CD14-positive monocyte (primary cell): Measurements from ENCODE around the gene PCDH15. TPM values are rescaled to one million over a fixed set of nuclear protein-coding genes. Genes with fewer than 3 reads are reported as not detected.

Source experiments
- DNase-seq, 3 donors: peaks; one replicate each; pipeline ENCODE4 v3.0.0-alpha.2; 2011 to 2022
- H2AFZ ChIP-seq: 2 replicates; pipeline ENCODE4 v1.6.0; 2012; ENCODE audit warnings: mild to moderate bottlenecking, low read depth, low read length, inconsistent platforms; ENCODE audit not compliant: insufficient read depth, poor library complexity, severe bottlenecking
- H3K27ac ChIP-seq, 2 donors: 1 replicate in 1 of 2; 2 replicates in 1 of 2; pipeline ENCODE4 v1.5.1; 2012 to 2013; ENCODE audit warnings: low read length in 2 of 2, control low read depth in 1 of 2, inconsistent platforms in 1 of 2, low read depth in 1 of 2, mild to moderate bottlenecking in 1 of 2
- H3K27me3 ChIP-seq, 2 donors: one replicate each; pipeline versions ENCODE4 v1.6.0 to v1.6.1; 2011 to 2013; ENCODE audit warnings: low read length in 2 of 2; ENCODE audit not compliant: control insufficient read depth in 2 of 2, insufficient read depth in 2 of 2
- H3K36me3 ChIP-seq, 2 donors: replicated peaks in 1 of 2; 1 replicate in 1 of 2; 2 replicates in 1 of 2; pipeline versions ENCODE4 v1.5.1 to v1.6.1; 2012 to 2013; ENCODE audit warnings: low read length in 2 of 2, control low read depth in 1 of 2, inconsistent platforms in 1 of 2, mild to moderate bottlenecking in 1 of 2; ENCODE audit not compliant: insufficient read depth in 2 of 2, control insufficient read depth in 1 of 2
- H3K4me1 ChIP-seq, 2 donors: 1 replicate in 1 of 2; 2 replicates in 1 of 2; pipeline versions ENCODE4 v1.5.1 to v1.6.1; 2012 to 2013; ENCODE audit warnings: low read length in 2 of 2, control low read depth in 1 of 2, inconsistent platforms in 1 of 2, mild to moderate bottlenecking in 1 of 2, moderate library complexity in 1 of 2; ENCODE audit not compliant: insufficient read depth in 2 of 2, control insufficient read depth in 1 of 2
- H3K4me2 ChIP-seq: replicated peaks from 2 replicates; pipeline ENCODE3; 2012; ENCODE audit warnings: low read length, moderate library complexity, mild to moderate bottlenecking; ENCODE audit not compliant: poor library complexity, severe bottlenecking; ENCODE audit errors: extremely low read depth
- H3K4me3 ChIP-seq, 3 experiments: fragments of 200-600 bp in 1 of 3; sonication (generic) in 1 of 3; replicated peaks in 1 of 3; 1 replicate in 2 of 3; 2 replicates in 1 of 3; pipeline ENCODE4 v1.5.1; 2011 to 2013; ENCODE audit warnings: low read length in 3 of 3, mild to moderate bottlenecking in 3 of 3, control low read depth in 2 of 3, low read depth in 2 of 3, inconsistent platforms in 1 of 3, moderate library complexity in 1 of 3
- H3K79me2 ChIP-seq: 2 replicates; pipeline ENCODE4 v1.6.0; 2012; ENCODE audit warnings: mild to moderate bottlenecking, control low read depth, inconsistent platforms, low read length, moderate library complexity; ENCODE audit not compliant: insufficient read depth
- H3K9ac ChIP-seq: 2 replicates; pipeline ENCODE4 v1.6.0; 2017; ENCODE audit warnings: low read length, mild to moderate bottlenecking; ENCODE audit not compliant: insufficient read depth, poor library complexity, severe bottlenecking
- H3K9me3 ChIP-seq, 2 donors: replicated peaks in 1 of 2; 1 replicate in 1 of 2; 2 replicates in 1 of 2; pipeline versions ENCODE4 v1.5.1 to v1.6.1; 2012 to 2013; ENCODE audit warnings: low read length in 2 of 2, control low read depth in 1 of 2; ENCODE audit not compliant: control insufficient read depth in 1 of 2, insufficient read depth in 1 of 2
- H4K20me1 ChIP-seq: 2 replicates; pipeline ENCODE4 v1.6.0; 2012; ENCODE audit warnings: mild to moderate bottlenecking, low read length, control low read depth, moderate library complexity; ENCODE audit not compliant: insufficient read depth
- H3K27ac Mint-ChIP-seq, 7 donors: one replicate each; pipeline ENCODE4 v1.8.0; 2020; ENCODE audit warnings: mild to moderate bottlenecking in 7 of 7, mixed read lengths in 7 of 7, moderate library complexity in 6 of 7, inconsistent platforms in 2 of 7
- H3K27me3 Mint-ChIP-seq, 3 donors: one replicate each; pipeline ENCODE4 v1.8.0; 2021 to 2022; ENCODE audit warnings: low read depth in 3 of 3, mild to moderate bottlenecking in 3 of 3, mixed read lengths in 3 of 3, moderate library complexity in 3 of 3, inconsistent platforms in 1 of 3
- H3K36me3 Mint-ChIP-seq, 2 donors: one replicate each; pipeline ENCODE4 v1.8.0; 2020; ENCODE audit warnings: mixed read lengths in 2 of 2, inconsistent platforms in 1 of 2, mild to moderate bottlenecking in 1 of 2
- H3K4me1 Mint-ChIP-seq: one replicate; pipeline ENCODE4 v1.8.0; 2020; ENCODE audit warnings: mild to moderate bottlenecking, mixed read lengths
- H3K4me3 Mint-ChIP-seq, 2 donors: one replicate each; pipeline ENCODE4 v1.8.0; 2020; ENCODE audit warnings: mild to moderate bottlenecking in 2 of 2, mixed read lengths in 2 of 2, moderate library complexity in 1 of 2
- H3K9me3 Mint-ChIP-seq, 7 donors: one replicate each; pipeline ENCODE4 v1.8.0; 2020 to 2022; ENCODE audit warnings: mixed read lengths in 7 of 7, mild to moderate bottlenecking in 6 of 7, moderate library complexity in 6 of 7, inconsistent platforms in 2 of 7
- CTCF ChIP-seq: fragments of 200-600 bp; IDR thresholded peaks from one replicate; pipeline ENCODE4 v1.8.0; 2022; ENCODE audit warnings: antibody characterized with exemption, mild to moderate bottlenecking
- WGBS: methylation state at CpG from one replicate; pipeline ENCODE4 v1.1.5; 2013; ENCODE audit warnings: missing lambda C conversion rate; ENCODE audit not compliant: insufficient coverage; 5-methylcytosine and 5-hydroxymethylcytosine counted together
- intact Hi-C, 2 donors: fragments of 100-400 bp; cut with micrococcal nuclease; formaldehyde crosslinking; loops; one replicate each; pipeline versions ENCODE4 v1.15.0 to v1.15.1; 2023
- polyA plus RNA-seq, 3 donors: library from polyadenylated mRNA; depleted of rRNA in 1 of 3; unstranded in 2 of 3; stranded (reverse) in 1 of 3; fragments of 300-500 nt in 2 of 3; fragments of >200 nt in 1 of 3; fragmentation: Illumina TruSeq in 2 of 3; gene quantifications; 1 replicate in 2 of 3; 2 replicates in 1 of 3; pipeline ENCODE4 v1.2.3, GENCODE V29; 2012 to 2021

The PCDH15 gene
- polyA plus RNA-seq, 3 donors = not detected

DNA sequence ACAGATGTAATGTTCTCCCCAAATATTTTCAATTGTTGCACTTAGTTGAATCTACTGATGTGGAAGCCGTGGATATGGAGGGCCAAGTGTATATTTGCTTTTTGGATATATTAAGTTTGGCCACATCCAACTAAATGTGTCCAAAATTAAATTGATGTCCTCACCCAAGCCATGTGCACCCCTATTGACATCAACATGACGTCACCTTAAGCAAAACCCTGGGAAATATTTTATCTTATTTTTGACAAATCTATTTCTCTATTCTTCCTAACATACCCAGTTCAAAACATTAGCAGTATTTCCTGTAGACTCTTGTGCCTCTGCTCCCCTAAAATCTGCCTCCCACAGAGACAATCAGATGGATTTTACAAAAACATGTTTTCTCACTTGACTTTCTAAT is 652.5 kb downstream of the PCDH15 start:
- intact Hi-C loops = no loop called here
- no peaks in the 10 kb centered on the region for H3K4me1 ChIP-seq
- no peaks in the 10 kb centered on the region for H3K79me2 ChIP-seq
- no CpG with 5 or more reads among the region's 2 CpGs for WGBS
- TF ChIP-seq CTCF = no peak
- no peak overlapping the region for H3K4me3 Mint-ChIP-seq
- H2AFZ ChIP-seq = no peak overlapping the region
- no peaks in the 10 kb centered on the region for H3K27me3 Mint-ChIP-seq
- H3K27ac Mint-ChIP-seq = no peak overlapping the region
- no peak overlapping the region for H3K27ac ChIP-seq
- H3K9ac ChIP-seq = no peak overlapping the region
- H3K9me3 ChIP-seq = peaks cover 0 to 4% of the 10 kb centered on the region in 2 donors
- peaks cover 0 to 3% (median 0%) of the 10 kb centered on the region in 7 donors for H3K9me3 Mint-ChIP-seq
- no peaks in the 10 kb centered on the region for H3K4me1 Mint-ChIP-seq
- H3K27me3 ChIP-seq = no peaks in the 10 kb centered on the region
- H3K36me3 Mint-ChIP-seq = no peaks in the 10 kb centered on the region
- DNase-seq = no peak
- no peak overlapping the region for H3K4me3 ChIP-seq
- H4K20me1 ChIP-seq = no peaks in the 10 kb centered on the region
- no peaks in the 10 kb centered on the region for H3K36me3 ChIP-seq
- H3K4me2 ChIP-seq = no peak overlapping the region

GRCh38 chr10:54139819-54140428 is 661.1 kb downstream of the PCDH15 start:
- Mint-ChIP-seq H3K9me3 (peaks cover 0 to 10% (median 4%) of the 10 kb centered on the region in 7 donors), H3K27ac (no peak overlapping the region), H3K4me1 (no peaks in the 10 kb centered on the region), H3K4me3 (no peak overlapping the region), H3K27me3 (no peaks in the 10 kb centered on the region), H3K36me3 (no peaks in the 10 kb centered on the region)
- no peaks in the 10 kb centered on the region for H3K36me3 ChIP-seq
- H3K4me2 ChIP-seq = no peak overlapping the region
- TF ChIP-seq CTCF = no peak
- H3K9me3 ChIP-seq = peaks cover 6 to 7% of the 10 kb centered on the region in 2 donors
- intact Hi-C loops = no loop called here
- H3K9ac ChIP-seq = no peak overlapping the region
- H3K4me1 ChIP-seq = no peaks in the 10 kb centered on the region
- H3K27ac ChIP-seq = no peak overlapping the region
- no peak overlapping the region for H2AFZ ChIP-seq
- no peak overlapping the region for H3K4me3 ChIP-seq
- no peak for DNase-seq
- H3K27me3 ChIP-seq = no peaks in the 10 kb centered on the region
- H3K79me2 ChIP-seq = no peaks in the 10 kb centered on the region
- H4K20me1 ChIP-seq = no peaks in the 10 kb centered on the region
